HepG2 (cell line): Measurements from ENCODE around the gene CENPB. TPM values are rescaled to one million over a fixed set of nuclear protein-coding genes. Genes with fewer than 3 reads are reported as not detected.
A peak's percentile ranks its signal among the peaks of the same experiment; 100 is the strongest.

ENCODE experiments used
- CEBPG ChIP-seq: IDR thresholded peaks from 2 replicates; pipeline ENCODE4 v1.6.1; 2016
- GPN1 ChIP-seq: sonication (generic); formaldehyde crosslinking; IDR thresholded peaks from 2 replicates; pipeline ENCODE4 v1.5.1; 2020; ENCODE audit warnings: missing genetic modification reagents, borderline replicate concordance
- KDM2A ChIP-seq: sonication (generic); formaldehyde crosslinking; IDR thresholded peaks from 2 replicates; pipeline ENCODE4 v1.4.0; 2020; ENCODE audit warnings: low read depth, missing genetic modification reagents, borderline replicate concordance
- MAF1 ChIP-seq: sonication (generic); formaldehyde crosslinking; IDR thresholded peaks from 2 replicates; pipeline ENCODE4 v1.5.0; 2020; ENCODE audit warnings: missing genetic modification reagents, borderline replicate concordance
- PITX1 ChIP-seq: sonication (generic); formaldehyde crosslinking; IDR thresholded peaks from 2 replicates; pipeline ENCODE4 v1.5.1; 2020; ENCODE audit warnings: mild to moderate bottlenecking, missing genetic modification reagents
- RARA ChIP-seq: IDR thresholded peaks from 2 replicates; pipeline ENCODE4 v1.6.1; 2016; ENCODE audit warnings: missing genetic modification reagents, missing compliant biosample characterization
- SMYD3 ChIP-seq: sonication (generic); formaldehyde crosslinking; IDR thresholded peaks from 2 replicates; pipeline ENCODE4 v1.8.1; 2023; ENCODE audit warnings: mild to moderate bottlenecking, missing genetic modification reagents
- SYNCRIP ChIP-seq: fragments of 200-400 bp; formaldehyde crosslinking; IDR thresholded peaks from 2 replicates; pipeline ENCODE4 v1.6.1; 2018; ENCODE audit warnings: mild to moderate bottlenecking, low read depth, low read length; ENCODE audit not compliant: insufficient read depth
- ZBTB1 ChIP-seq: sonication (generic); formaldehyde crosslinking; IDR thresholded peaks from 2 replicates; pipeline ENCODE4 v1.4.0; 2020; ENCODE audit warnings: missing genetic modification reagents, borderline replicate concordance
- ZIK1 ChIP-seq: sonication (generic); formaldehyde crosslinking; IDR thresholded peaks from 2 replicates; pipeline ENCODE4 v1.5.0; 2020; ENCODE audit warnings: mild to moderate bottlenecking, low read depth, missing genetic modification reagents, borderline replicate concordance
- ZMAT3 ChIP-seq: sonication (generic); formaldehyde crosslinking; conservative IDR thresholded peaks from 2 replicates; pipeline ENCODE4 v1.7.0; 2021; ENCODE audit warnings: missing genetic modification reagents
- ZNF143 ChIP-seq: sonication (generic); formaldehyde crosslinking; IDR thresholded peaks from 2 replicates; pipeline ENCODE4 v1.4.0; 2020; ENCODE audit warnings: missing genetic modification reagents
- ZNF598 ChIP-seq: sonication (generic); formaldehyde crosslinking; IDR thresholded peaks from 2 replicates; pipeline ENCODE4 v1.5.1; 2020; ENCODE audit warnings: mild to moderate bottlenecking, missing genetic modification reagents, borderline replicate concordance
- polyA plus RNA-seq, 8 experiments: library from polyadenylated mRNA; depleted of rRNA in 3 of 8; stranded (reverse) in 7 of 8; unstranded in 1 of 8; fragments of >200 nt; fragmentation: Illumina TruSeq in 4 of 8; extraction: Trizol in 4 of 8; gene quantifications; 2 replicates each; pipeline versions ENCODE4 v1.2.1 to v1.2.3, GENCODE V29; 2011 to 2016; ENCODE audit warnings: low read depth in 4 of 8, missing spikeins in 1 of 8, mixed read lengths in 1 of 8; ENCODE audit not compliant: insufficient read depth in 1 of 8
- total RNA-seq, 5 experiments: library from RNA; depleted of rRNA; stranded (reverse); fragments of >200 nt; fragmentation: Illumina TruSeq; extraction: Trizol; gene quantifications; 2 replicates each; pipeline ENCODE4 v1.2.3, GENCODE V29; 2016; ENCODE audit warnings: low read depth in 1 of 5
- TF ChIP-seq, protein P1 (sequence below): sonication (generic); formaldehyde crosslinking; IDR thresholded peaks from 2 replicates; pipeline ENCODE4 v1.4.0; 2020; ENCODE audit warnings: missing genetic modification reagents
- TF ChIP-seq, protein P2 (sequence below): sonication (generic); formaldehyde crosslinking; IDR thresholded peaks from 2 replicates; pipeline ENCODE4 v1.8.0; 2022; ENCODE audit warnings: missing genetic modification reagents, low read depth, mild to moderate bottlenecking, borderline replicate concordance
- TF ChIP-seq, protein P3 (sequence below): sonication (generic); formaldehyde crosslinking; IDR thresholded peaks from 2 replicates; pipeline ENCODE4 v1.4.0; 2020; ENCODE audit warnings: missing genetic modification reagents
- TF ChIP-seq, protein P4 (sequence below): sonication (generic); formaldehyde crosslinking; IDR thresholded peaks from 2 replicates; pipeline ENCODE4 v1.5.0; 2020; ENCODE audit warnings: missing genetic modification reagents
- TF ChIP-seq, protein P5 (sequence below): sonication (generic); formaldehyde crosslinking; IDR thresholded peaks from 2 replicates; pipeline ENCODE4 v1.5.1; 2020; ENCODE audit warnings: missing genetic modification reagents, mild to moderate bottlenecking, borderline replicate concordance

CENPB gene
- total and polyA plus RNA-seq, 2 of the 13 experiments (the other 11 are each of a cell fraction or from before 2014, with no cell fraction given) = 10.4 to 54.5 TPM

DNA sequence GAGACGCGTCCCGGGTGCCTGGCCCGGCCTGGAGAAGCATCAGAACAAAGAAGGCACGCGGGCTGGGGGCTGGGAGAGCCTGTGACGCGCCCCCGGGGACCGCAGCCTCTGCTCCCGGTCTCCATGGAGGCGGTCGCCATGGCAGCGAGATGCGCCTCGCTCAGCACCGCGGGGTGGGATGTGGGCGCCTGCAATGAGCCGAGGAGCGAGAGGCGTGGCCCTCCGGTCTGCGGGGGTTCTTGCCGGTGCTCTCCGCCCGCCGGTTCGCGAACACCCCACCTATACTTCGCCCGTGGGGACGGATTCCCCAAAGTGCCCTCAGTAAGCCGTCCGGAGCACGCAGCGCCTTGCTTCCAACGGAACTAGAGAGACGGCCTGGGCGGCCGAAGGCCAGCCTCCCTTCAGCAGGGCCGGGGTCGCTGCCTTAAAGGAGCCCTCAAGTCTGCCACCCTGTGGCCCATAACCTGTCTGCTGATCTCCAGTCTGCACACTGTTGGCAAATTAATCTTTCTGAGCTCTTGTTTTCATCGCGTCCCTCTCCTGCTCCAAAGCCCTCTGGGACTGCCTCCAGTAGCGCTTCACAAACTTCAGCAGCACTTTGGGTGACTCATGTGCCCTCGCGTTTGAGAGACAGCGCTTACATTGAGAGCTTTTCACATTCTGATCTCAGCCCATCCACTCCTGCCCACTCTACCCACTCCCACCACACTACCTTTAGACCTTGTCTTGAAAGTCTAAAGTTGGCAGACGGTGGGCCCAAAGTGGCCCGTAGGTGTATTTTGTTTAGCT is 18.0 kb downstream of the CENPB start (continued):
- TF ChIP-seq, protein P1, sequence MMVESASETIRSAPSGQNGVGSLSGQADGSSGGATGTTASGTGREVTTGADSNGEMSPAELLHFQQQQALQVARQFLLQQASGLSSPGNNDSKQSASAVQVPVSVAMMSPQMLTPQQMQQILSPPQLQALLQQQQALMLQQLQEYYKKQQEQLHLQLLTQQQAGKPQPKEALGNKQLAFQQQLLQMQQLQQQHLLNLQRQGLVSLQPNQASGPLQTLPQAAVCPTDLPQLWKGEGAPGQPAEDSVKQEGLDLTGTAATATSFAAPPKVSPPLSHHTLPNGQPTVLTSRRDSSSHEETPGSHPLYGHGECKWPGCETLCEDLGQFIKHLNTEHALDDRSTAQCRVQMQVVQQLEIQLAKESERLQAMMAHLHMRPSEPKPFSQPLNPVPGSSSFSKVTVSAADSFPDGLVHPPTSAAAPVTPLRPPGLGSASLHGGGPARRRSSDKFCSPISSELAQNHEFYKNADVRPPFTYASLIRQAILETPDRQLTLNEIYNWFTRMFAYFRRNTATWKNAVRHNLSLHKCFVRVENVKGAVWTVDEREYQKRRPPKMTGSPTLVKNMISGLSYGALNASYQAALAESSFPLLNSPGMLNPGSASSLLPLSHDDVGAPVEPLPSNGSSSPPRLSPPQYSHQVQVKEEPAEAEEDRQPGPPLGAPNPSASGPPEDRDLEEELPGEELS (CRISPR knock-in tag) = no peak
- TF ChIP-seq SMYD3 (CRISPR knock-in tag) (no peak), GPN1 (CRISPR knock-in tag) (no peak), ZNF143 (CRISPR knock-in tag) (no peak), KDM2A (CRISPR knock-in tag) (peak; percentile 22; the same call in 1 of the 2 replicates), RARA (no peak), CEBPG (CRISPR knock-in tag) (no peak), SYNCRIP (no peak), ZNF598 (peak; percentile 82; the same call in 1 of the 2 replicates), MAF1 (CRISPR knock-in tag) (0 out of 2 replicates have a peak, but pooled peaks have one; percentile 18), ZIK1 (CRISPR knock-in tag) (peak; percentile 89; the same call in 1 of the 2 replicates), ZBTB1 (CRISPR knock-in tag) (no peak), PITX1 (CRISPR knock-in tag) (no peak; the same call in 1 of the 2 replicates), ZMAT3 (no peak)
- TF ChIP-seq, protein P2, sequence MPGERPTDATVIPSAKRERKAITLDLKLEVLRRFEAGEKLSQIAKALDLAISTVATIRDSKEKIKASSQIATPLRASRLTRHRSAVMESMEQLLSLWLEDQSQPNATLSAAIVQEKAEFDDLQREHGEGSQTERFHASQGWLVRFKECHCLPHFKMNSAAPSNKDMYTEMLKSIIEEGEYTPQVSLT = no peak
- TF ChIP-seq, protein P3, sequence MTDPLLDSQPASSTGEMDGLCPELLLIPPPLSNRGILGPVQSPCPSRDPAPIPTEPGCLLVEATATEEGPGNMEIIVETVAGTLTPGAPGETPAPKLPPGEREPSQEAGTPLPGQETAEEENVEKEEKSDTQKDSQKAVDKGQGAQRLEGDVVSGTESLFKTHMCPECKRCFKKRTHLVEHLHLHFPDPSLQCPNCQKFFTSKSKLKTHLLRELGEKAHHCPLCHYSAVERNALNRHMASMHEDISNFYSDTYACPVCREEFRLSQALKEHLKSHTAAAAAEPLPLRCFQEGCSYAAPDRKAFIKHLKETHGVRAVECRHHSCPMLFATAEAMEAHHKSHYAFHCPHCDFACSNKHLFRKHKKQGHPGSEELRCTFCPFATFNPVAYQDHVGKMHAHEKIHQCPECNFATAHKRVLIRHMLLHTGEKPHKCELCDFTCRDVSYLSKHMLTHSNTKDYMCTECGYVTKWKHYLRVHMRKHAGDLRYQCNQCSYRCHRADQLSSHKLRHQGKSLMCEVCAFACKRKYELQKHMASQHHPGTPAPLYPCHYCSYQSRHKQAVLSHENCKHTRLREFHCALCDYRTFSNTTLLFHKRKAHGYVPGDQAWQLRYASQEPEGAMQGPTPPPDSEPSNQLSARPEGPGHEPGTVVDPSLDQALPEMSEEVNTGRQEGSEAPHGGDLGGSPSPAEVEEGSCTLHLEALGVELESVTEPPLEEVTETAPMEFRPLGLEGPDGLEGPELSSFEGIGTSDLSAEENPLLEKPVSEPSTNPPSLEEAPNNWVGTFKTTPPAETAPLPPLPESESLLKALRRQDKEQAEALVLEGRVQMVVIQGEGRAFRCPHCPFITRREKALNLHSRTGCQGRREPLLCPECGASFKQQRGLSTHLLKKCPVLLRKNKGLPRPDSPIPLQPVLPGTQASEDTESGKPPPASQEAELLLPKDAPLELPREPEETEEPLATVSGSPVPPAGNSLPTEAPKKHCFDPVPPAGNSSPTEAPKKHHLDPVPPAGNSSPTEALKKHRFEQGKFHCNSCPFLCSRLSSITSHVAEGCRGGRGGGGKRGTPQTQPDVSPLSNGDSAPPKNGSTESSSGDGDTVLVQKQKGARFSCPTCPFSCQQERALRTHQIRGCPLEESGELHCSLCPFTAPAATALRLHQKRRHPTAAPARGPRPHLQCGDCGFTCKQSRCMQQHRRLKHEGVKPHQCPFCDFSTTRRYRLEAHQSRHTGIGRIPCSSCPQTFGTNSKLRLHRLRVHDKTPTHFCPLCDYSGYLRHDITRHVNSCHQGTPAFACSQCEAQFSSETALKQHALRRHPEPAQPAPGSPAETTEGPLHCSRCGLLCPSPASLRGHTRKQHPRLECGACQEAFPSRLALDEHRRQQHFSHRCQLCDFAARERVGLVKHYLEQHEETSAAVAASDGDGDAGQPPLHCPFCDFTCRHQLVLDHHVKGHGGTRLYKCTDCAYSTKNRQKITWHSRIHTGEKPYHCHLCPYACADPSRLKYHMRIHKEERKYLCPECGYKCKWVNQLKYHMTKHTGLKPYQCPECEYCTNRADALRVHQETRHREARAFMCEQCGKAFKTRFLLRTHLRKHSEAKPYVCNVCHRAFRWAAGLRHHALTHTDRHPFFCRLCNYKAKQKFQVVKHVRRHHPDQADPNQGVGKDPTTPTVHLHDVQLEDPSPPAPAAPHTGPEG (CRISPR knock-in tag) = no peak
- TF ChIP-seq, protein P4, sequence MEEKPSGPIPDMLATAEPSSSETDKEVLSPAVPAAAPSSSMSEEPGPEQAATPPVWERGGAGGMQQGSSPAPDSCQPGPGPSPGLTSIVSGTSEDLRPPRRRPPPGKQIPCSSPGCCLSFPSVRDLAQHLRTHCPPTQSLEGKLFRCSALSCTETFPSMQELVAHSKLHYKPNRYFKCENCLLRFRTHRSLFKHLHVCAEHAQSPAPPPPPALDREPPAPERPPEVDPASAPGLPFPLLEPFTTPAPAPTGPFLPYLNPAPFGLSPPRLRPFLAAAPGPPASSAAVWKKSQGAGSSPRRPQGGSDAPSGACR (CRISPR knock-in tag) = no peak
- TF ChIP-seq, protein P5, sequence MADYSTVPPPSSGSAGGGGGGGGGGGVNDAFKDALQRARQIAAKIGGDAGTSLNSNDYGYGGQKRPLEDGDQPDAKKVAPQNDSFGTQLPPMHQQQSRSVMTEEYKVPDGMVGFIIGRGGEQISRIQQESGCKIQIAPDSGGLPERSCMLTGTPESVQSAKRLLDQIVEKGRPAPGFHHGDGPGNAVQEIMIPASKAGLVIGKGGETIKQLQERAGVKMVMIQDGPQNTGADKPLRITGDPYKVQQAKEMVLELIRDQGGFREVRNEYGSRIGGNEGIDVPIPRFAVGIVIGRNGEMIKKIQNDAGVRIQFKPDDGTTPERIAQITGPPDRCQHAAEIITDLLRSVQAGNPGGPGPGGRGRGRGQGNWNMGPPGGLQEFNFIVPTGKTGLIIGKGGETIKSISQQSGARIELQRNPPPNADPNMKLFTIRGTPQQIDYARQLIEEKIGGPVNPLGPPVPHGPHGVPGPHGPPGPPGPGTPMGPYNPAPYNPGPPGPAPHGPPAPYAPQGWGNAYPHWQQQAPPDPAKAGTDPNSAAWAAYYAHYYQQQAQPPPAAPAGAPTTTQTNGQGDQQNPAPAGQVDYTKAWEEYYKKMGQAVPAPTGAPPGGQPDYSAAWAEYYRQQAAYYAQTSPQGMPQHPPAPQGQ = no peak
